Hypothalamus (tissue), 51 donors: ENCODE results near the gene METAP1D.
"Not testable (repeated sequence)": the region's sequence is repeated elsewhere in the genome, so short reads cannot be mapped to it uniquely, and the experiment has no call there.

Experiments
- DNase-seq, 51 donors: peaks; one replicate each; lab custom pipeline; 2025; lab: John Stamatoyannopoulos, UW

Gene METAP1D

DNA sequence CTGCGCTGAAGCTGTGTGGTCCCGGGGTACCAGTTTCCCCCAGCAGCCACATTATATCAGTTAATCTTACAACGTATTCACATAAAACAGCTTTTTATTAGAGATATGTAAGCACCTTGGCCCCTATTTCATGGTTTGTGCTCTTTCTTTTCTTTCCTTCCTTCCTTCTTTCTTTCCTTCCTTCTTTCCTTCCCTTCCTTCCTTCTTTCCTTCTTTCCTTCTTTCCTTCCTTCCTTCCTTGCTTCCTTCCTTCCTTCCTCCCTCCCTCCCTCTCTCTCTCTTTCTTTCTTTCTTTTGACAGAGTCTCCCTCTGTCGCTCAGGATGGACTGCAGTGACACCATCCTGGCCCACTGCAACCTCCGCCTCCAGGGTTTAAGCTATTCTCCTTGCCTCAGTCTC, 3.7 kb upstream of the METAP1D start:
- no peak for DNase-seq

DNA sequence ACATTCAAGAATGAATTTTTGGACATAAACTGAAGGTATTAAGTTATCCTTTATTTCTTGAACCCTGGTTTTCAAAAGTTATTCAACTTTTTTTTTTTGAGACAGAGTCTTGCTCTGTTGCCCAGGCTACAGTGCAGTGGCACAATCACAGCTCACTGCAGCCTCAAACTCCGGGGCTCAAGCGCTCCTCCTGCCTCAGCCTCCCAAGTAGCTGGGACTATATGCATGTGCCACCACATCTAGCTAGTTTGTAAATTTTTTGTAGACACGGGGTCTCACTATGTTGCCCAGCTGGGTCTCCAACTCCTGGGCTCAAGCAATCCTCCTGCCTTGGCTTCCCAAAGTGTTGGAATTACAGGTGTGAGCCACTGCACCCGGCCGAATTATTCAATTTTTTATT, 2.7 kb upstream of the METAP1D start:
- DNase-seq: not testable (repeated sequence)

DNA sequence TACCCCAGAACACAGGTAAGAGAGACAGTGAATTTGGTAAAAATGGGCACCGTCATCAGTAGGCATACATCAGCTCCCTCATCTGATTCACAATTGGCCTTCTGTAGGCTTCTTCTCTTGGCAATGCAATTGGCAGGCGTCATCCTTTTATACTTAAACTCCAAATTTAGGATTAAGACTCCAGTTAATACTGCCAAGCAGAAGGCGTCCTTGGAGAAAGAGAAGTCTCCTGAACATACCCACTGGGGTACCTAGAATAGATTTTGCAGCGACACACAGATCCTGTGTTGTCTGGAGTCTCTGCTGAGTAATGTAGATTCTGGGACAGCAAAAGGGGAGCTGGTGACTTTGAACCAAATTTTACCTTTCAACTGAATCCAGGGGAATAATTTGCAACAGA, 592 bp upstream of the METAP1D start:
- DNase-seq: peak in 2 of 51 donors; percentile 20 to 59

DNA sequence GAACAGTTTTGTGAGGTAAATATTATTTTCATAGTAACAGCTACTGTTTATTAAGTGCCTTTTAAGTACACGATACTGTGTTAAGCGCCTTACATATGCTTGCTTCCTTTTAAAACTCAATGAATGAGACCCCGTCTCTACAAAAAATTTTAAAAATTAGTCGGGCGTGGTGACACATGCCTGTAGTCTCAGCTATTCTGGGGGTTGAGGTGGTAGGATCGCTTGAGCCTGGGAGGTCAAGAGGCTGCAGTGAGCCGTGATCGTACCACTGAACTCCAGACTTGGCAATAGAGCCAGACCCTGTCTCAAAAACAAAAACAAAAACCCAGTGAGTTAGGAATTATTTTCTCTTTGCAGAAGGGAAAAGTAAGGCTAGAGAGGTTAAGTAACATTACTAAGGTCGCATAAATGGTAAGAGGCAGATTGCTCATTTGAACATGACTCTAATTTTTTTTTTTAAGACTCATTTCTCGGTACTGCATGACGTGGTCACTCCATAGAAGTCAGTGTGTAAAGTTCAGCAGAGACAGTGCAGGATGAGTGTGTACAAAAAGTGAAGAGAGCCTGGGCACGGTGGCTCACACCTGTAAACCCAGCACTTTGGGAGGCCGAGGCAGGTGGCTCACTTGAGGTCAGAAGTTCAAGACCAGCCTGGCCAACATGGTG, 1.1 kb downstream of the METAP1D start:
- DNase-seq: no peak

- no peak for DNase-seq
Measured at GRCh38 chr2:172007372-172007771, 7.6 kb downstream of the METAP1D start.

- DNase-seq: no peak
Measured at GRCh38 chr2:172009823-172010222, 10.1 kb downstream of the METAP1D start.

GRCh38 chr2:172011812-172012575, 12.2 kb downstream of the METAP1D start:
- no peak for DNase-seq

DNA sequence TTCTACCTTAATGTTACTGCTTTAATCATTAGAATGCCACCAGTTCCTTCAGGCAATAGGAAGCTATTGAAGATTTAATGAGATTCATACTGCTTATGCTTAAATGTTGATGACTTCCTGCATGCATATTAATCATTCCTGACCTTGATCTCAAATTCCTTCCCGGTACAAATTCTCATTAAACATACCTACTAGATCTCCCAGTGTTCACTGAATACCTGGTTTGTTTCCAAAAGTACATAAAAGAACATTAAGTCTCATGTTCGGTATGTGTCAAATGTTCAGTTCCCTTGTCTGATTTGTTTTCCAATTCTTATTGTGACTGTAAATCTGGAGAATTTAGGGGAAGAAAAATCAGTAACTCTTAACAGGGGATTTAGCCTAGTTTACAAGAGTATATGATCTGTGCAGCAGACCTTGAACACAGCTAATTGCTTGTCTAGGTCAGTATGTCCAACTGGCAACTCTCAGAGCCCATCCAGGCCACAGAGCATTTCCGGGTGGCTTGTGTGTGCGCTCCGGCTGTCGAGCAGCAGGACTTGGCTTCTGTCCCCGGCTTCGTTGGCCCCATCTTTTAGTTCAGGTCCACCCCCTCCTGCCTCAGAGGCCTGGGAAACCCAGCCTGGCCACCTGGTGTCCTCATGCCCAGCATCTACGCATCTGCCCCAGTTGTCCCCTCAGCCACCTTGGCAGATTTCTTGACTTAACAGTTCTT, 13.1 kb downstream of the METAP1D start:
- no peak for DNase-seq

DNA sequence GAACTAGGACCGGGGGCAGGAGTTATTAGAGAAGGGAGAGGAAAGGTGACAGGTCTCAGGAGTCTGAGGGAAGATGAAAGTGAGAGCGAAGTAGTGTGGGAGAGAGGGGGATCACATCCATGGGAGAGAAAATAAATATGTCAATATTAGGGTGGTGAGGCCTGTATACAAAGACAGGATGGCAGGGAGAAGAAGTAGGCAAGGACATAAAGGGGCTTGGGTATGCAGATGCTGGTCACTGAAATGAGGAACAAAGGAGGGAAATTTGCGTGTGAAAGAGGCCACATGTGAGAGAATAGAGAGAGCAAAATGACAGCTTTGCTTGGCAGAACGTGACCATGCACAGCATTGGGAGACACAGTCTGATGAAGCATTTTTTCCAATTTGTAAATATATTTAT, 13.6 kb downstream of the METAP1D start:
- DNase-seq: no peak

GRCh38 chr2:172021074-172021931, 21.6 kb downstream of the METAP1D start:
- no peak for DNase-seq

GRCh38 chr2:172021955-172022354, 22.2 kb downstream of the METAP1D start:
- no peak for DNase-seq

DNA sequence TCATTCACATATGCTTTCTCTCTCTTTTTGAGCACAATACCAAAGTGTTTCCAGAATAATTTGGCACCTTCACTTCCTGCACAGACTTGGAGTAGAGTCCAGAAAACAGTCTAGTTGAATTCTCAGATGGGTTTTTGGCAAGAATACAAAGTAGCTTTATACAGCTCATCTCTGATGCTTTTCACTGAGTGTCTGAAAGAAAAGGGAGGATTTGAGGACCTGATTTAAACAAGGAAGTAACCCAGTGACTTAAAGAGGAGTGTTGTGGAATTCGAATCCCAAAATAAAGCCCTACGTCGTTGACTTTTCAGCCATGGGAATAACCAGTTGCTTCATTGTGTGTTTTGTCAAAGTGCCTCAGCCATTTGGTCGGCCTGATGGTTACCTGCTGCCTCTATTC, 31.8 kb downstream of the METAP1D start:
- no peak for DNase-seq

DNA sequence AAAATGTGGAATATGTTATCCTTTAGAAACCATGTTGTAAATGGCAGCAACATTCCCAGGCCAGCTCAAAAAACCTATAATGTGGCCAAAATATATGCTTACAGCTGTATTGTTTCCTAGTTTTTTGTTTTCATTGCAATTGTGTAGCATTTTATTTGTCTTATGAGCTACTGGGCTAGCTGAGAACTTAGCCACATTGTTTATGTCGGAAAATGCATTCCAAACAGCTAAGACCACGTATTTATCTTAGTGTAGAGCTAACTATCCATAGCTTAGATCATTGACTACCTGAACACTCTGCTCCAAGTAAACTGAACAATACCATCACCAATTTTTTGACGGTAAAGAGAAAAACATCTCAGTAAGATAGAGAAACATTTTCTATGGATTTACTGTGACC, 38.4 kb downstream of the METAP1D start:
- DNase-seq: no peak

- DNase-seq: no peak
Measured at GRCh38 chr2:172038604-172039003, 38.9 kb downstream of the METAP1D start.

DNA sequence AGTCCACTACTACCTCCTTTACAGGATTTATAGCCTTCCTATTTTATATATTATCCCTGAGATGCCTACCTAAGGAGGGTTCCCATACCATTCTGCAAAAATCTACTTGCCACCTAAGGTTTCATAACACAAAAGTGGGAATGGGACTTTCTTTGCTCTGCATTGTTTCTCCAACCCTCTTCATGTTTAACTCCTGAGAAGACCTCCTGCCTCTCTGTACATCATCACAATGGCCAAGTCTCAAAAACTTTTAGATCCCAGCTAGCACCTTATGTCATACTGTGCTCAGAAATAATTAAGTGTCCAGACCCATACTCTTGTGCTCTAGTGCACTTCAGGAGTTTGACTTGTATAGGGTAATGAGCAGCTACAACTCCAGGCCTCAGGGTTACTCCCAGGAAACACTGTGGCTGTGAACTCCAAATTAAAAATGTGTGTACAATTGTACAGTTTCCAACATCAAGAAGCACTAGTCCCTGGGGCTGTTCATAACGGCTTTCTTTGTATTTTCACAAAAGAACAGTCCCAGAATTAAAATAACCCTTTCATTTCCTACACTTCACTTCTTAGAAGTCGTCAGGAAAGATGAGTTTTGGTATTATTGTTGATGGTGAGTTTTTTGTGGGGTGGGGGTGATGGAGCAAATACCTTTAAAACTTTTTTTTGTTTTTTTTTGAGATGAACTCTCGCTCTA, 39.4 kb downstream of the METAP1D start:
- DNase-seq: no peak

DNA sequence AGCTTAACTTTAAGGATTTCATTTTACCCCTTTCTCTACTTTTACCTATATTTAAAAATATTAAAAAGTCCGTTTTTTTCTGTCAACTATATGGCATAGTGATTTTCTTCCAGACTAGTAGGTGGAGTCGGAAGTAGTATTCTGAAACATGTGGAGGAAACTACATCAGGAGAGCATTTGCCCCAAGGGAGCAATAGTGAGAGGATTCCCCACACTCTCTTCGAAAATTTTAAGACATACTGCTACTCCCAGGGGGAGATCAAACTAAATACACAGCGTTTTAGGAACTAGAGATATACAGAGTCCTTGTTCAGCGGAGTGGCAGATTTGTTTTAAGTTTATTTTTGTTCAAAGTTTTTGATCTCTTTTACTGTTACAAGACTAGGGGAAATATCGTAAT, 40.6 kb downstream of the METAP1D start:
- no peak for DNase-seq

DNA sequence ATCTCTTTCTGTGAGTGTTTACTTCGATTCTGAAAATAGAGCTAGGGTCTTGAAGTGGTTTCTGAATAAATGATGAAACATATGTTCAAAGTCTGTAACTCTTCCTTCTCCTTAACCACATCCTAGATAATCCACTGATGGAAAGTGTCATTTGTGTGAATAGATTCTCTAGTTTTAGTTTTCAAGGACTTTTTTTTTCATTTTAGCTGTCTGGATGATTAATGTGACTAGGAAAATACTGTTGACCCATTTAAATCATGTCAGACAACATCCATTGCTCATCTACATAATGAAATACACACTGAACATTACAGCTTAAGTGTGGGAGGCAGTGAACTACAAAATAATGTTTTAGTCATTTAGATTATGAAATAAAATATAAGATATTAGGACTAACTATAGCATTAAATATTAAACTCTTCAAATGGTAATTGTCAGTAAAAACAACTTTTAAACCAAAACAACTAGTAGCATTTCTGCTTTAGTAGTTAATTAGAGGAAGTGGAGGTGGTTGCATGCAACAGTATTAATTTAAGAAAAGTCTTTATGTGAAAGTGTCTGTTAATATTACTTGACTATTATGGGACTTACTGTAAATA, 46.4 kb downstream of the METAP1D start:
- DNase-seq: no peak

- no peak for DNase-seq
Measured at GRCh38 chr2:172046866-172047565, 47.3 kb downstream of the METAP1D start.
